Measurements from ENCODE around the gene TNRC6B. TPM values are rescaled to one million over a fixed set of nuclear protein-coding genes. Genes with fewer than 3 reads are reported as not detected.

TNRC6B gene
- total RNA-seq, 1 donor from 2014 or later, result 60.0 TPM

DNA sequence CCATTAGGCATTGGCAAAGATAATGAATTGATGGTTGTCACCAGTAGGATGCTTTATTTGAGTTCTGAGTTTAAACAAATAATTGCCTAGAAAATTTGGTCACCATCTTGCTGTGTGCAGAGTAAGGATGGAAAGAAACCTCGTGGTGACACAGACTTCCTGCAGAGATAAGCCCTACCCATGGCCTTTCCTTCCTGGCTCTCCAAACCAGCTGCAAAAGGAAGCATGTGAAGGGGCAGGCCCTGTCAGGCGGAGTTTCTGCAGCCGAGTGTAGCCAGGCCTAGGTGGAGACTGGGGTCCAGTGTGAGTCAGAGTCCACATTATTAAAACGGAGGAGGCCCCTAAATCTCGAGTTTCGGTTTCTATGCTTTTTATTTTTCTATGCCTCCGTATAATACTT, 85.5 kb downstream of the TNRC6B start:
- Histone ChIP-seq H3K27me3 (no peaks in the 10 kb centered on the region), H3K79me2 (ENCODE audit: low read depth) (peaks cover 86% of the 10 kb centered on the region), H3K9me3 (ENCODE audit: low read depth) (no peaks in the 10 kb centered on the region), H3K4me2 (no peak overlapping the region), H3K4me3 (no peak overlapping the region), H3K9ac (no peak overlapping the region), H3K27ac (no peak overlapping the region), H3K36me3 (peaks cover 5% of the 10 kb centered on the region), H3F3A (ENCODE audit: low read depth) (no peaks in the 10 kb centered on the region), H3K4me1 (peaks cover 8% of the 10 kb centered on the region), H2AFZ (replicated peaks) (no peak overlapping the region), H4K20me1 (ENCODE audit: low read depth) (peaks cover 44% of the 10 kb centered on the region)
- Mint-ChIP-seq H3K27ac (no peak overlapping the region), H3K36me3 (peaks cover 51% of the 10 kb centered on the region), H3K27me3 (ENCODE audit: insufficient read depth, low read depth) (peaks cover 4% of the 10 kb centered on the region), H3K4me3 (no peak overlapping the region), H3K9me3 (no peaks in the 10 kb centered on the region), H3K4me1 (peaks cover 9% of the 10 kb centered on the region)
- TF ChIP-seq, protein P1, sequence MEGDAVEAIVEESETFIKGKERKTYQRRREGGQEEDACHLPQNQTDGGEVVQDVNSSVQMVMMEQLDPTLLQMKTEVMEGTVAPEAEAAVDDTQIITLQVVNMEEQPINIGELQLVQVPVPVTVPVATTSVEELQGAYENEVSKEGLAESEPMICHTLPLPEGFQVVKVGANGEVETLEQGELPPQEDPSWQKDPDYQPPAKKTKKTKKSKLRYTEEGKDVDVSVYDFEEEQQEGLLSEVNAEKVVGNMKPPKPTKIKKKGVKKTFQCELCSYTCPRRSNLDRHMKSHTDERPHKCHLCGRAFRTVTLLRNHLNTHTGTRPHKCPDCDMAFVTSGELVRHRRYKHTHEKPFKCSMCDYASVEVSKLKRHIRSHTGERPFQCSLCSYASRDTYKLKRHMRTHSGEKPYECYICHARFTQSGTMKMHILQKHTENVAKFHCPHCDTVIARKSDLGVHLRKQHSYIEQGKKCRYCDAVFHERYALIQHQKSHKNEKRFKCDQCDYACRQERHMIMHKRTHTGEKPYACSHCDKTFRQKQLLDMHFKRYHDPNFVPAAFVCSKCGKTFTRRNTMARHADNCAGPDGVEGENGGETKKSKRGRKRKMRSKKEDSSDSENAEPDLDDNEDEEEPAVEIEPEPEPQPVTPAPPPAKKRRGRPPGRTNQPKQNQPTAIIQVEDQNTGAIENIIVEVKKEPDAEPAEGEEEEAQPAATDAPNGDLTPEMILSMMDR (IDR thresholded peaks at IDR 0.05), result no peak
- TF ChIP-seq EZH2 (IDR thresholded peaks at IDR 0.05) (no peak), EZH2phosphoT487 (IDR thresholded peaks at IDR 0.05) (no peak)
- no peak for DNase-seq (ENCODE audit: low spot score)

DNA sequence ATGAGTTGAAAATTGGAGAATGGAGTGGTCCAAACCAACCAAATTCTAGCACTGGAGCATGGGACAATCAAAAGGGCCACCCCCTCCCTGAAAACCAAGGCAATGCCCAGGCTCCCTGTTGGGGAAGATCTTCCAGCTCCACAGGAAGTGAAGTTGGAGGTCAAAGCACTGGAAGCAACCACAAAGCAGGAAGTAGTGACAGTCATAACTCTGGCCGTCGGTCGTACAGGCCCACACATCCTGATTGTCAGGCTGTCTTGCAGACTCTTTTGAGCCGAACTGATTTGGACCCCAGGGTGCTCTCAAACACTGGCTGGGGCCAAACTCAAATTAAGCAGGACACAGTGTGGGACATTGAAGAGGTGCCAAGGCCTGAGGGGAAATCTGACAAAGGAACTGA, 88.1 kb downstream of the TNRC6B start:
- no peak overlapping the region for H3K4me2 ChIP-seq
- peaks cover 29% of the 10 kb centered on the region for H4K20me1 ChIP-seq (ENCODE audit: low read depth)
- no peaks in the 10 kb centered on the region for H3F3A ChIP-seq (ENCODE audit: low read depth)
- H3K4me3 ChIP-seq, result no peak overlapping the region
- TF ChIP-seq EZH2 (IDR thresholded peaks at IDR 0.05) (no peak), EZH2phosphoT487 (IDR thresholded peaks at IDR 0.05) (no peak)
- TF ChIP-seq, protein P1 (IDR thresholded peaks at IDR 0.05), result no peak
- H2AFZ ChIP-seq (replicated peaks), result no peak overlapping the region
- no peak overlapping the region for H3K27ac ChIP-seq
- H3K36me3 Mint-ChIP-seq, result peaks cover 48% of the 10 kb centered on the region
- peaks cover 5% of the 10 kb centered on the region for H3K36me3 ChIP-seq
- H3K9me3 Mint-ChIP-seq, result no peaks in the 10 kb centered on the region
- H3K9me3 ChIP-seq (ENCODE audit: low read depth), result no peaks in the 10 kb centered on the region
- no peak for DNase-seq (ENCODE audit: low spot score)
- H3K27me3 ChIP-seq, result no peaks in the 10 kb centered on the region
- H3K4me3 Mint-ChIP-seq, result no peak overlapping the region
- peaks cover 9% of the 10 kb centered on the region for H3K4me1 Mint-ChIP-seq
- H3K27ac Mint-ChIP-seq, result no peak overlapping the region
- H3K79me2 ChIP-seq (ENCODE audit: low read depth), result peaks cover 71% of the 10 kb centered on the region
- peaks cover 8% of the 10 kb centered on the region for H3K4me1 ChIP-seq
- H3K9ac ChIP-seq, result no peak overlapping the region
- peaks cover 4% of the 10 kb centered on the region for H3K27me3 Mint-ChIP-seq (ENCODE audit: insufficient read depth, low read depth)

DNA sequence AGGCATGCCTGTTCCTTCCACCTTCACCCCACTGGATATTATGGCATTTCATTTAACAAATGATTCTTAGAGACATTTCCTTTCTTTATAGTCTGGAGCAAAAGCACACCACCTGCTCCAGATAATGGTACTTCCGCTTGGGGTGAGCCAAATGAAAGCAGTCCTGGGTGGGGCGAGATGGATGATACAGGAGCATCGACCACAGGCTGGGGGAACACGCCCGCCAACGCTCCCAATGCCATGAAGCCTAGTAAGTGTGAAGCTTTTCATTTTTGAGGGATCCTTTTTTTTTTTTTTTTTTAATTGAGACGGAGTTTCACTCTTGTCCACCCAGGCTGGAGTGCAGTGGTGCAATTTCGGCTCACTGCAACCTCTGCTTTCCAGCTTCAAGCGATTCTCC, 92.3 kb downstream of the TNRC6B start:
- Histone ChIP-seq H3K4me2 (no peak overlapping the region), H3K9me3 (ENCODE audit: low read depth) (no peaks in the 10 kb centered on the region), H4K20me1 (ENCODE audit: low read depth) (peaks cover 21% of the 10 kb centered on the region), H3K4me3 (no peak overlapping the region), H3F3A (ENCODE audit: low read depth) (no peaks in the 10 kb centered on the region), H3K36me3 (no peaks in the 10 kb centered on the region), H3K9ac (no peak overlapping the region), H3K27ac (no peak overlapping the region), H3K79me2 (ENCODE audit: low read depth) (peaks cover 35% of the 10 kb centered on the region), H3K4me1 (no peaks in the 10 kb centered on the region), H3K27me3 (no peaks in the 10 kb centered on the region), H2AFZ (replicated peaks) (no peak overlapping the region)
- no peak for DNase-seq (ENCODE audit: low spot score)
- Mint-ChIP-seq H3K27me3 (ENCODE audit: insufficient read depth, low read depth) (peaks cover 4% of the 10 kb centered on the region), H3K36me3 (peaks cover 34% of the 10 kb centered on the region), H3K27ac (no peak overlapping the region), H3K9me3 (no peaks in the 10 kb centered on the region), H3K4me3 (no peak overlapping the region), H3K4me1 (peaks cover under 1% of the 10 kb centered on the region)
- TF ChIP-seq, protein P1 (IDR thresholded peaks at IDR 0.05), result no peak
- TF ChIP-seq EZH2 (IDR thresholded peaks at IDR 0.05) (no peak), EZH2phosphoT487 (IDR thresholded peaks at IDR 0.05) (no peak)

Measured in neural progenitor cell (in vitro differentiated cells).